NT2/D1 (cell line): ENCODE results near the gene C15orf39.

Experiments
- SUZ12 ChIP-seq: IDR thresholded peaks from 2 replicates; pipeline ENCODE4 v1.6.1; 2011; ENCODE audit not compliant: insufficient read length, insufficient read depth; ENCODE audit errors: extremely low read depth
- YY1 ChIP-seq: IDR thresholded peaks from 2 replicates; pipeline ENCODE4 v1.6.1; 2011; ENCODE audit not compliant: insufficient read length, insufficient read depth
- ZNF274 ChIP-seq: IDR thresholded peaks from 2 replicates; pipeline ENCODE4 v1.6.1; 2011; ENCODE audit warnings: mild to moderate bottlenecking, low read depth, low read length

- no peak for TF ChIP-seq ZNF274
- no peak for TF ChIP-seq SUZ12
- TF ChIP-seq YY1 = no peak
Observed at GRCh38 chr15:75197062-75197630, 4.5 kb upstream of the C15orf39 start.
